Tibial nerve (tissue), 4 donors: ENCODE results near the gene PTPRE.

Experiments used
- EP300 ChIP-seq, 2 donors: sonication (generic); formaldehyde crosslinking; IDR thresholded peaks; one replicate each; pipeline ENCODE4 v1.6.1; 2017; ENCODE audit warnings: antibody characterized with exemption in 2 of 2, mild to moderate bottlenecking in 1 of 2
- POLR2A ChIP-seq, 2 donors: fragments of 450-650 bp; IDR thresholded peaks; one replicate each; pipeline ENCODE4 v1.6.1; 2017; ENCODE audit warnings: antibody characterized with exemption in 2 of 2, mild to moderate bottlenecking in 2 of 2, moderate library complexity in 2 of 2
- TF ChIP-seq, protein P1 (sequence below), 5 experiments: fragments of 200-600 bp in 3 of 5; fragments of 450-650 bp in 2 of 5; sonication (generic) in 3 of 5; IDR thresholded peaks; one replicate each; pipeline ENCODE4 v1.5.1; 2016 to 2019; ENCODE audit warnings: antibody characterized with exemption in 5 of 5, mild to moderate bottlenecking in 3 of 5, moderate library complexity in 2 of 5

DNA sequence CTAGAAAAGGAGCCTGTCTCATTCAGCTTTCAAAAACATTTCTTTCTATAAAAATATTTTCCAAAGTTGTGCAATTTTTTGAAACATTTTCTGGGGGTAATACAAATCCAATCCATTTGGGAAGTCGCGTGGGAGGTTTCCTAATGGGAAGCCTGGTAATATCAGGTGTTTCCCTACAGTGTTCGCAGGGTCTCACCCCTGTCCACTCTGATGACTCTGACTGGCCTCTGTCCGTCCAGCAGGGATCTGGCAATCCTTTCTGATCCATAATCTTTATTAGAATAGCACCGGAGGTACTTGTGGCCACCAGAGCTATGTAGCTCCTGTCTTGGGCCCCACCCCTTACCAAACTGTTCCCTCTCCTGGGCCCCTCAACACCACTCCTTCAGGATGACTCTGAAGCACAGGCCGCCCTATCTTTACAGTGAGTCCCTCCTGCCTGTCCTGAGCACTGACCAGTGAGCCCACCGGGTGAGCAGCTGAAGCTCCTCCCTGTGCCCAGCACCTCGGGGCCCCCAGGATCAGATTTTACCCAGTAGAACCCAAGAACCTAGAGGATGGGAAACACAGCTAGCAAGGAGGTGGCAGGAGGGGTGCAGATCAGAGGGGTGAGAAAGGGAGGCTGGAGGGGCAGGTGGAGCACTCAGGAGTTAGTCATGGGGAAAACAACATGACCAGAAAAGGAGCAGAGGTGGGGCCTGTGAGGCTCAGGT, 84.8 kb downstream of the PTPRE start:
- TF ChIP-seq, protein P1, sequence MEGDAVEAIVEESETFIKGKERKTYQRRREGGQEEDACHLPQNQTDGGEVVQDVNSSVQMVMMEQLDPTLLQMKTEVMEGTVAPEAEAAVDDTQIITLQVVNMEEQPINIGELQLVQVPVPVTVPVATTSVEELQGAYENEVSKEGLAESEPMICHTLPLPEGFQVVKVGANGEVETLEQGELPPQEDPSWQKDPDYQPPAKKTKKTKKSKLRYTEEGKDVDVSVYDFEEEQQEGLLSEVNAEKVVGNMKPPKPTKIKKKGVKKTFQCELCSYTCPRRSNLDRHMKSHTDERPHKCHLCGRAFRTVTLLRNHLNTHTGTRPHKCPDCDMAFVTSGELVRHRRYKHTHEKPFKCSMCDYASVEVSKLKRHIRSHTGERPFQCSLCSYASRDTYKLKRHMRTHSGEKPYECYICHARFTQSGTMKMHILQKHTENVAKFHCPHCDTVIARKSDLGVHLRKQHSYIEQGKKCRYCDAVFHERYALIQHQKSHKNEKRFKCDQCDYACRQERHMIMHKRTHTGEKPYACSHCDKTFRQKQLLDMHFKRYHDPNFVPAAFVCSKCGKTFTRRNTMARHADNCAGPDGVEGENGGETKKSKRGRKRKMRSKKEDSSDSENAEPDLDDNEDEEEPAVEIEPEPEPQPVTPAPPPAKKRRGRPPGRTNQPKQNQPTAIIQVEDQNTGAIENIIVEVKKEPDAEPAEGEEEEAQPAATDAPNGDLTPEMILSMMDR (IDR thresholded peaks at IDR 0.05): no peak
- TF ChIP-seq POLR2A (IDR thresholded peaks at IDR 0.05): no peak
- peak in 1 of 2 donors; percentile 2 for TF ChIP-seq EP300 (IDR thresholded peaks at IDR 0.05)
